HK-2 (cell line): Measurements from ENCODE around the gene PDE6B.
"Not testable (repeated sequence)": the region's sequence is repeated elsewhere in the genome, so short reads cannot be mapped to it uniquely, and the experiment has no call there.

Experiments used
- DNase-seq: peaks from one replicate; pipeline ENCODE4 v3.0.0-alpha.2; 2018; ENCODE audit not compliant: unreplicated experiment

The PDE6B gene

GRCh38 chr4:683247-683897 lies 58.0 kb downstream of the PDE6B start:
- no peak for DNase-seq

- DNase-seq, result peak; percentile 58
These were observed 58.7 kb downstream of the PDE6B start for GRCh38 chr4:683982-684622.

GRCh38 chr4:684623-685327 lies 59.4 kb downstream of the PDE6B start:
- DNase-seq, result no peak

GRCh38 chr4:685679-686412 lies 60.5 kb downstream of the PDE6B start:
- DNase-seq, result no peak

- DNase-seq, result no peak
These were observed 61.2 kb downstream of the PDE6B start for GRCh38 chr4:686413-687040.

GRCh38 chr4:687048-687970 lies 61.9 kb downstream of the PDE6B start:
- DNase-seq, result peak; percentile 97

- DNase-seq, result no peak
These were observed 62.8 kb downstream of the PDE6B start for GRCh38 chr4:687971-688853.

- no peak for DNase-seq
These were observed 63.7 kb downstream of the PDE6B start, which contains the start of gene SLC49A3 for GRCh38 chr4:688854-689681. Gene SLC49A3 (minus strand): TSS chr4:689151. CDS start chr4:689127, 24 bp downstream.

- no peak for DNase-seq
These were observed 64.3 kb downstream of the PDE6B start for GRCh38 chr4:689723-690122.

GRCh38 chr4:692771-693554 lies 67.6 kb downstream of the PDE6B start:
- no peak for DNase-seq

- not testable (repeated sequence) for DNase-seq
These were observed 69.1 kb downstream of the PDE6B start for GRCh38 chr4:694341-694940.

- DNase-seq, result no peak
These were observed 74.6 kb downstream of the PDE6B start for GRCh38 chr4:699816-700580.

GRCh38 chr4:700587-701264 lies 75.4 kb downstream of the PDE6B start:
- no peak for DNase-seq

- DNase-seq, result no peak
These were observed 77.3 kb downstream of the PDE6B start for GRCh38 chr4:702618-703048.

GRCh38 chr4:703336-704197 lies 78.2 kb downstream of the PDE6B start:
- DNase-seq, result no peak
